Measurements from ENCODE around the gene USP9X.

DNA sequence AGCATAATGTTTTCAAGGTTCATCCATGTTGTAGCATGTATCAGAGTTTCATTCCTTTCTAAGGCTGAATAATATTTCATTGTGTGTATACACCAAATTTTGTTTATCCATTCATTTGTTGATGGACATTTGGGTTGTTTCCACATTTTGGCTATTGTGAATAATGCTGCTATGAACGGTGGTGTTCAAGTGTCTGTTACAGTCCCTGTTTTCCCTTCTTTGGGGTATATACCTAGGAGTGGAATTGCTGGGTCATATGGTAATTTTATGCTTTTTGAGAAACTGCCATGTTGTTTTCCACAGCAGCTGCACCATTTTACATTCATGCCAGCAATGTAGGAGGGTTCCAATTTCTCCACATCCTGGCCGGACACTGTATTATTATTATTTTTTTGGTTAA is 3.4 kb upstream of the USP9X start:
- TF ChIP-seq ZFP30 (CRISPR knock-in tag; IDR thresholded peaks at IDR 0.05) (no peak), ZFP3 (CRISPR knock-in tag; IDR thresholded peaks at IDR 0.05) (no peak), TCF4 (CRISPR knock-in tag; IDR thresholded peaks at IDR 0.05; ENCODE audit: borderline replicate concordance) (no peak)
- TF ChIP-seq, protein P1, sequence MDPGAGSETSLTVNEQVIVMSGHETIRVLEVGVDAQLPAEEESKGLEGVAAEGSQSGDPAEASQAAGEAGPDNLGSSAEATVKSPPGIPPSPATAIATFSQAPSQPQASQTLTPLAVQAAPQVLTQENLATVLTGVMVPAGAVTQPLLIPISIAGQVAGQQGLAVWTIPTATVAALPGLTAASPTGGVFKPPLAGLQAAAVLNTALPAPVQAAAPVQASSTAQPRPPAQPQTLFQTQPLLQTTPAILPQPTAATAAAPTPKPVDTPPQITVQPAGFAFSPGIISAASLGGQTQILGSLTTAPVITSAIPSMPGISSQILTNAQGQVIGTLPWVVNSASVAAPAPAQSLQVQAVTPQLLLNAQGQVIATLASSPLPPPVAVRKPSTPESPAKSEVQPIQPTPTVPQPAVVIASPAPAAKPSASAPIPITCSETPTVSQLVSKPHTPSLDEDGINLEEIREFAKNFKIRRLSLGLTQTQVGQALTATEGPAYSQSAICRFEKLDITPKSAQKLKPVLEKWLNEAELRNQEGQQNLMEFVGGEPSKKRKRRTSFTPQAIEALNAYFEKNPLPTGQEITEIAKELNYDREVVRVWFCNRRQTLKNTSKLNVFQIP (CRISPR knock-in tag; IDR thresholded peaks at IDR 0.05; ENCODE audit: borderline replicate concordance, low read depth) = no peak

Data from SK-N-SH treated with all-trans-retinoic acid at 6 μM for 48 hours (cell line).